GM21723 (cell line): ENCODE measurements around the gene GSTT2B.
"Not testable (repeated sequence)": the region's sequence is repeated elsewhere in the genome, so short reads cannot be mapped to it uniquely, and the experiment has no call there.

Experiments
- ATAC-seq: cut with Tn5 transposase; IDR thresholded peaks from one replicate; pipeline ENCODE4 v1.9.1; 2021; ENCODE audit warnings: mild to moderate bottlenecking, moderate library complexity; ENCODE audit not compliant: unreplicated experiment

The GSTT2B gene, protein sequence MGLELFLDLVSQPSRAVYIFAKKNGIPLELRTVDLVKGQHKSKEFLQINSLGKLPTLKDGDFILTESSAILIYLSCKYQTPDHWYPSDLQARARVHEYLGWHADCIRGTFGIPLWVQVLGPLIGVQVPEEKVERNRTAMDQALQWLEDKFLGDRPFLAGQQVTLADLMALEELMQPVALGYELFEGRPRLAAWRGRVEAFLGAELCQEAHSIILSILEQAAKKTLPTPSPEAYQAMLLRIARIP

GRCh38 chr22:23961084-23961771 lies at the start of gene GSTT2B:
GSTT2B (minus strand) TSS chr22:23961195; CDS start chr22:23961131, 64 bp downstream.
- ATAC-seq = not testable (repeated sequence)

GRCh38 chr22:24010018-24010391 lies 49.0 kb upstream of the GSTT2B start:
- no peak for ATAC-seq

- ATAC-seq = no peak
These were observed 48.4 kb upstream of the GSTT2B start for GRCh38 chr22:24009227-24010017.

GRCh38 chr22:24008381-24009226 lies 47.6 kb upstream of the GSTT2B start:
- ATAC-seq = no peak

- no peak for ATAC-seq
These were observed 47.0 kb upstream of the GSTT2B start for GRCh38 chr22:24008022-24008283.

DNA sequence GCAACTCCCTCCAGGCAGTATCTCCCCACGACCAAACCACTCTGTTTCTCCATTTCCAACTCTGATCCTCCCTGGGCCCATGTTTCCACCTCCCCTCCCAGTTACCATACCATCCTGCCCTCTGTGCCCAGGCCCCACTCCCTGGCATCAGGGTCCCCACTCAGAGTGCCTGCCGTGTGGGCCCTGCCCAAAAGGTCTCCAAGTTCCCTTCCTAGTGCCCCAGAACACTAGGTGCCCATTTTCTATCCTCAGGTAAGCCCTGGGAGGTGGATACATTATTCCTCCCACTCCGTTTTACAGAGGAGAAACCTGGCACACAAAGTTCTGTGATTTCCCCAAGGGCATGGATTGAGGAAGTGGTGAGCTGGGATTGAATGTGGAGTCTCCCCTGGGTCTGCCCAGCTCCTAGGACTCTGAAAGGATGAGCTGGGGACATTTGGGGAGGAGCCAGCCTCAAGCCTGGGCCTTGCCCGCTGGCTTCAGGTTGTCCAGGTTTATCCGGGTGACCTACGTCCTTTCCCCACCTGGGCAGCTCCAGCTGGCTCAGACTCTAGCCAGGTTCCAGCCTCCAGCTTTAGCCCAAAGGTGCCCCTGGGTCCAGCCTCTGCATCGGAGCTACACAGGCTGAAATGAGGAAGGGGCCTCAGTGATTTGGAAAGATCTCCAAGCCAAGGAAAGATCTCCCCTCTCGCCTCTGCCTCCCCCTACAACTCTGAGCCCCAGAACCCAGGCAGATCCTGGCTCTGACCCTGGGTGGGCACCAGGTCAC lies 46.4 kb upstream of the GSTT2B start:
- ATAC-seq = no peak

DNA sequence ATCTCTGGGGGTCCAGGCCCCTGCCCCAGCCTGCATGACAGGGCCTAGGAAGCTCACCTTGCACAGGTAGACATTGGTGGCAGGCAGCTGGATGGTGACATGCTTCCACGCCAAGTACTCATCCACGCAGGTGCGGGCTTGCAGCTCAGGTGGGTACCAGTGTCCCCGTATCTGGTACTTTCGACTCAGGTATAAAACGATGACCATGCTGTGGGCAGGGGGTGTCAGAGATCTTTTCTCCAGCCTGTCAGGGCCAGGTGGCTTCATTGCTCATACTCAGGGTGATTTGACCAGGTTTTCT lies 45.9 kb upstream of the GSTT2B start:
- ATAC-seq = no peak

GRCh38 chr22:24006207-24006913 lies 45.4 kb upstream of the GSTT2B start:
- no peak for ATAC-seq

- ATAC-seq = no peak
These were observed 44.2 kb upstream of the GSTT2B start, which contains the start of gene GSTT4 for GRCh38 chr22:24005201-24005600. GSTT4 (minus strand) TSS chr22:24005453; CDS start chr22:24005356, 97 bp downstream.

- no peak for ATAC-seq
These were observed 42.9 kb upstream of the GSTT2B start for GRCh38 chr22:24003887-24004286.

DNA sequence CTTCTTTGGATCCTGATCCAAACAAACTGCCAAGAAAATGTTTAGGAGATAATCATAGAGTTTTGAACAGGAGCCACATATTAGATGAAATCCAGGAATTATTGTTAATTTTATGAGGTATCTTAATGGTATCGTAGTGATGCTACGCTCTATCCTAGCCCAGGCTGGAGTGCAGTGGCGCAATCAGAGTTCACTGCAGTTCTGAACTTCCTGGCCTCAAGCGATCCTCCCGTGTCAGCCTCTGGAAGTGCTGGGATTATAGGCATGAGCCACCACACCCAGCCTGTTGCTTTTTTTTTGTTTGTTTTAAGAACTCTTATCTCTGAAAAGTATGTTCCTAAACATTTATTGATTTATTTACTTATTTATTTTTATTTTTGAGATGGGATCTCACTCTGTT lies 41.9 kb upstream of the GSTT2B start:
- ATAC-seq = no peak

GRCh38 chr22:24002272-24002671 lies 41.3 kb upstream of the GSTT2B start:
- no peak for ATAC-seq

- no peak for ATAC-seq
These were observed 40.3 kb upstream of the GSTT2B start for GRCh38 chr22:24001314-24001713.

GRCh38 chr22:23999779-24000178 lies 38.8 kb upstream of the GSTT2B start:
- not testable (repeated sequence) for ATAC-seq

- no peak for ATAC-seq
These were observed 36.1 kb upstream of the GSTT2B start for GRCh38 chr22:23997092-23997491.

DNA sequence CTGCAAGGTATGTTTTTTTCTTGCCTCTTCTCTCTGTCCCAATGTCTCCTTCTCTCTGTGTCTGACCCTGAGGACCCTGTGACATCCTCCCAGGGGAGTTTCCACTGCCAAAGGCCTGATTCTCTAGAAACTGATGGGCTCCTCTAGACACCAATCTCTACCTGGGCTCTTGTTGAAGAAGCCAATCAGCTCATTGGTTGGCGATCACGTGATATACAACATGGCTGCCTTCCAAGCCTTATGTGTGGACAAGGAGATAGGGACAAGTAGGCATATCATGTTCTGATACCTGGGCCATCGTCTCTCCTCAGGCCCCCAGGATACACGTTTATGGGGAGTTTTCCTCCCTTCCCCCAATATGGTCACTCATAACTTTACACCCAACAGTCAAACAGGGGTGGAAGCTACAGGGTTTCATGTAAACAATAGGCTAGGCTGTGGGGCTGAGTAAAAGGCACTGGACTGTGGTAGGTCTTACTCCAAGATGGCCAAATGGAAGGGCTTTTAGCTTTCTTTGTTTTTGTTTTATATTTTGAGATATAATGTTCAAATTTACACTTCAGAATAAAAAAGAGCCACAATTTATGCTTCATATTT lies 32.7 kb upstream of the GSTT2B start:
- not testable (repeated sequence) for ATAC-seq

- ATAC-seq = not testable (repeated sequence)
These were observed 32.1 kb upstream of the GSTT2B start for GRCh38 chr22:23993080-23993479.

- ATAC-seq = not testable (repeated sequence)
These were observed 28.7 kb upstream of the GSTT2B start for GRCh38 chr22:23989583-23990244.
